ENCODE data around the gene PFKFB4.

Gene PFKFB4

GRCh38 chr3:48598323-48599076 is 41.9 kb upstream of the PFKFB4 start:
- no peak for TF ChIP-seq CTCF (IDR thresholded peaks at IDR 0.05; ENCODE audit: low read depth, low read length, missing control alignments)
- Histone ChIP-seq H3K4me3 (ENCODE audit: low read depth, low read length) (no peak overlapping the region), H3K27me3 (replicated peaks) (no peaks in the 10 kb centered on the region), H3K27ac (peak overlapping the region; percentile 69), H3K36me3 (replicated peaks) (peaks cover 47% of the 10 kb centered on the region)
- in situ Hi-C loops (cut with HindIII; ENCODE audit: low pct_ligation_motif_present, low sequenced_read_pairs): no loop called here
- DNase-seq: peak; percentile 84

GRCh38 chr3:48597408-48597800 is 40.8 kb upstream of the PFKFB4 start:
- H3K4me3 ChIP-seq (ENCODE audit: low read depth, low read length): no peak overlapping the region
- DNase-seq: no peak
- TF ChIP-seq CTCF (IDR thresholded peaks at IDR 0.05; ENCODE audit: low read depth, low read length, missing control alignments): no peak
- peaks cover 37% of the 10 kb centered on the region for H3K36me3 ChIP-seq (replicated peaks)
- in situ Hi-C loops (cut with HindIII; ENCODE audit: low pct_ligation_motif_present, low sequenced_read_pairs): no loop called here
- H3K27ac ChIP-seq: no peak overlapping the region
- no peaks in the 10 kb centered on the region for H3K27me3 ChIP-seq (replicated peaks)

DNA sequence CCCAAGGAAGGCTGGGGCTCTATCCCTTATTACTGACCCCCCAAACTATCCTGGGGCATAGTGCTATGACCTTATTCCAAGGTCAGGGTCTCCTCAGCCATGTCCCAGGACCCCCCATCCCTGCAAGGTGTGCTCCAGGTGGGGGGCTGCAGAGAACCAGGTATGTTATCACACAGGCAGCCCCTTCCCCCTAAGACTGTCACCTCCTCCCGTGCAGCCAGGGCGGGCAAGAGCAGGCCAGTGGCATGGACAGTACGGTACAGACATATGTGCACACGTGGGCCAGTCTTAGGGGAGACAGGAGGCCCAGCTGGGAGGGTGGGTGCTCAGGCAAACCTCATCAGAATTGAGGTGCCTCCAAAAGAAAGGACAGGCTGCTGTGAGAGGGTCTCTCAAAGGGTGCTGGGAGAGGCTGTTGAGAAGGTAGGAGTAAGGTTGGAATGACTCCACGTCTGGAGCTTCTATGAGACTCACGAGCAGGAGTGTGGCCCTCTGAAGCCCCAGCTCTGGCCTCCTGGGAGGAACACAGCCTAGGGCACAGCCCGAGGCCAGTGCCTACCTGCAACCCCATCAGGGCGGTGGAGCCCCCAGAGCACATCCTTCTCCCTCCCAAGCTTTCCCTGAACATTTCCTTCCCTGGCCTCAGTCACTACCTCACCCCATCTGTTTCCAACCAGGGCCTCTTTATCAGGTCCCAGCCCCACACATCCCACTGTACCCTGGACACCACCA is 40.2 kb upstream of the PFKFB4 start:
- no peak for TF ChIP-seq CTCF (IDR thresholded peaks at IDR 0.05; ENCODE audit: low read depth, low read length, missing control alignments)
- no peak for DNase-seq
- no peak overlapping the region for H3K4me3 ChIP-seq (ENCODE audit: low read depth, low read length)
- H3K27ac ChIP-seq: no peak overlapping the region
- no peaks in the 10 kb centered on the region for H3K27me3 ChIP-seq (replicated peaks)
- peaks cover 37% of the 10 kb centered on the region for H3K36me3 ChIP-seq (replicated peaks)
- in situ Hi-C loops (cut with HindIII; ENCODE audit: low pct_ligation_motif_present, low sequenced_read_pairs): no loop called here

GRCh38 chr3:48596157-48596556 is 39.6 kb upstream of the PFKFB4 start:
- DNase-seq: no peak
- H3K27ac ChIP-seq: peak overlapping the region; percentile 27
- TF ChIP-seq CTCF (IDR thresholded peaks at IDR 0.05; ENCODE audit: low read depth, low read length, missing control alignments): no peak
- peaks cover 30% of the 10 kb centered on the region for H3K36me3 ChIP-seq (replicated peaks)
- in situ Hi-C loops (cut with HindIII; ENCODE audit: low pct_ligation_motif_present, low sequenced_read_pairs): no loop called here
- no peaks in the 10 kb centered on the region for H3K27me3 ChIP-seq (replicated peaks)
- H3K4me3 ChIP-seq (ENCODE audit: low read depth, low read length): no peak overlapping the region

DNA sequence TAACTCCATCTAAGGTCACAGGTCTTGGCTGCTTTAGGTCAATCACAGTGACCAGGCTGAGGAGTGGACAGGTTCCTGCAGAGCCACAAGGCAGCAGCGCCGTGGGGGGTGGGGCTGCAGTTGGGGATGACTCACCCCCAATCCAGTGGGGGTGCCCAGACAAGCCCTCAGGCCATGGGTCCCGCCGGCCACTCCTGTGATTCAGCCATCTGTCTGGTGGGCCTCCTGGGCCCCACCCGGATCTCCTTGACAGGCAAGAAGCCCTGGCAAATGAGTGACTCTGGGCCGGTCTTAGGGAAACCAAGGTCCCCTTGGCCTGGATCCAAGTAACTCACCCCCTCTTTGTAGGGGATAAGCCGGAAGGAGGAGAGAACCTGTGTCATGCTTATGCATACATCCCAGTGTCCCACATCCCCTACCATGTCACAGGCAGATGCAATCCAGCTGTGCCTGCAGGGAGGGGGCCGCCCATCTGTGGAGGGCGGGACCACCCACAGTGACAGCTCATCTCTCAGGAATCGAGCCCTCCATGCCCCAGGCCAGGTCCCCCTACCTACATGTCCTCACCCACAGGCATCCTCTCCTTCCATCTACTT is 39.0 kb upstream of the PFKFB4 start:
- TF ChIP-seq CTCF (IDR thresholded peaks at IDR 0.05; ENCODE audit: low read depth, low read length, missing control alignments): no peak
- H3K4me3 ChIP-seq (ENCODE audit: low read depth, low read length): peak overlapping the region; percentile 65
- in situ Hi-C loops (cut with HindIII; ENCODE audit: low pct_ligation_motif_present, low sequenced_read_pairs): no loop called here
- peak; percentile 68 for DNase-seq
- H3K27ac ChIP-seq: peak overlapping the region; percentile 27
- peaks cover 24% of the 10 kb centered on the region for H3K36me3 ChIP-seq (replicated peaks)
- no peaks in the 10 kb centered on the region for H3K27me3 ChIP-seq (replicated peaks)

All from brain microvascular endothelial cell (primary cell).